ENCODE measurements around the gene SLC24A3.

DNA sequence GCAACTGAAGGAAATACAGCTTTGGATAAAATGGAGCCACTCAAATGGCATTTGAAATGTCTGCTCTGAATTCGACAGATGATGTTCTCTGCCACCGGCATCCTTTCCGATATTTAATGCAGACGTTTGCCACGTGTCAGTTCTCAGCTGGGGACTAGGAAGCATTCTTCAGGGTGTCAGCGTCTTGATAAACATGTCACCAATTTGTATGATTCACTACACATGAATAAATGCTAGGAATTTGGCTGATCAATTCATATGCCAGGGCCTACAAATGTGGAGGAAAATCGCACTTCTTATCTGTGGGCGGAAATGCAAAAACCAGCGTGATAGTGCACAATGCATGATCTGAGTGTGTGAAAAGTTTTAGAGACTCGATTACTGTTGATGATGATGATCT is 169.5 kb downstream of the SLC24A3 start:
- TF ChIP-seq, protein P1, sequence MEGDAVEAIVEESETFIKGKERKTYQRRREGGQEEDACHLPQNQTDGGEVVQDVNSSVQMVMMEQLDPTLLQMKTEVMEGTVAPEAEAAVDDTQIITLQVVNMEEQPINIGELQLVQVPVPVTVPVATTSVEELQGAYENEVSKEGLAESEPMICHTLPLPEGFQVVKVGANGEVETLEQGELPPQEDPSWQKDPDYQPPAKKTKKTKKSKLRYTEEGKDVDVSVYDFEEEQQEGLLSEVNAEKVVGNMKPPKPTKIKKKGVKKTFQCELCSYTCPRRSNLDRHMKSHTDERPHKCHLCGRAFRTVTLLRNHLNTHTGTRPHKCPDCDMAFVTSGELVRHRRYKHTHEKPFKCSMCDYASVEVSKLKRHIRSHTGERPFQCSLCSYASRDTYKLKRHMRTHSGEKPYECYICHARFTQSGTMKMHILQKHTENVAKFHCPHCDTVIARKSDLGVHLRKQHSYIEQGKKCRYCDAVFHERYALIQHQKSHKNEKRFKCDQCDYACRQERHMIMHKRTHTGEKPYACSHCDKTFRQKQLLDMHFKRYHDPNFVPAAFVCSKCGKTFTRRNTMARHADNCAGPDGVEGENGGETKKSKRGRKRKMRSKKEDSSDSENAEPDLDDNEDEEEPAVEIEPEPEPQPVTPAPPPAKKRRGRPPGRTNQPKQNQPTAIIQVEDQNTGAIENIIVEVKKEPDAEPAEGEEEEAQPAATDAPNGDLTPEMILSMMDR (IDR thresholded peaks at IDR 0.05), result no peak
- TF ChIP-seq POLR2A (IDR thresholded peaks at IDR 0.05), result no peak

Data from suprapubic skin (tissue), 3 donors.